GM10266 (cell line): ENCODE data around the gene KLC3.

ENCODE experiments used
- DNase-seq: peaks from one replicate; pipeline ENCODE4 v3.0.0; 2012; ENCODE audit errors: extremely low spot score
- CTCF ChIP-seq: IDR thresholded peaks from 2 replicates; pipeline ENCODE4 v1.5.1; 2012; ENCODE audit warnings: mild to moderate bottlenecking, low read depth; ENCODE audit not compliant: control insufficient read depth, insufficient read depth; ENCODE audit errors: missing control alignments

KLC3 gene

GRCh38 chr19:45395821-45396617 is 55.5 kb downstream of the KLC3 start:
- no peak for DNase-seq

GRCh38 chr19:45400192-45400591 is 59.6 kb downstream of the KLC3 start:
- TF ChIP-seq CTCF = no peak
- DNase-seq = no peak

More at GRCh38 chr19:45395821-45396617, 55.5 kb downstream of the KLC3 start:
- TF ChIP-seq CTCF = peak; percentile 15
